Activated gamma-delta T cell treated with anti-CD3 and anti-CD28 coated beads, Interleukin-2, amount 50 U/mL, for 16 hours (primary cell): ENCODE results near the gene POU5F2.

ENCODE experiments used
- DNase-seq: peaks from one replicate; pipeline ENCODE4 v3.0.0-alpha.2; 2020; ENCODE audit warnings: low read depth

The POU5F2 gene

GRCh38 chr5:93715761-93716160, 25.6 kb downstream of the POU5F2 start:
- DNase-seq: no peak

DNA sequence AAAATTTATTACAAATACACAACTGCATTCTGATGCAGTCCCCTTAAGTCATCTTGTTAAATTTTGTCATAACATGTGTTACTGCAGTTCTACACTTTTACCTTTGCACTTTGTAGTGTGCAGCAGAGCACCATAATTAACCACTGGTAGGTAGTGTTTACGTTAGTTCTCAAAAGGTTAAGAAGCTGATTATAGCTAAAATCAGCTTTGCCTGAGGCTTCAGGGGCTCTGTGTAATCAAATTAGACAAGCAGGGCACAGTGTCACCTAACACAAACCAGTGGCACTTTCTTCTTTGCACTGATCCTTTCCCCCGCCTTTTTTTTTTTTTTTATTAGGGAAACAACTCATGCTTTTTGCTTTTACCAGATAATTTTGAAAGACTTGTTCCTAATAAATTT, 26.1 kb downstream of the POU5F2 start:
- no peak for DNase-seq

DNA sequence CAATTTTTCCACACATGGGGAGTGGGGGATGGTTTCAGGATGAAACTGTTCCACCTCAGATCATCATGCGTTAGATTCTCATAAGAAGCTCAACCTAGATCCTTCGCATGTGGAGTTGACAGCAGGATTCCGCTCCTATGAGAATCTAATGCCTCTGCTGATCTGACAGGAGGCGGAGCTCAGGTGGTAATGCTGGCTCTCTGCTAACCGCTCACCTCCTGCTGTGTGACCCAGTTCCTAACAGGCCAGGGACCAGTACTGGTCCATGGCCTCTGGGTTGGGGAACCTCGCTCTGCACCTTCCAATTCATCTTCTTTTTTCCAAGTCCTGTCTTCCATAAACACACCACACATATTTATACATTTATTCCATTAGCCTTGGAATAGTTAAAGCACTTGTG, 33.0 kb downstream of the POU5F2 start:
- no peak for DNase-seq

GRCh38 chr5:93705896-93706295, 35.5 kb downstream of the POU5F2 start:
- no peak for DNase-seq

- DNase-seq: no peak
Measured at GRCh38 chr5:93704996-93705395, 36.4 kb downstream of the POU5F2 start.

DNA sequence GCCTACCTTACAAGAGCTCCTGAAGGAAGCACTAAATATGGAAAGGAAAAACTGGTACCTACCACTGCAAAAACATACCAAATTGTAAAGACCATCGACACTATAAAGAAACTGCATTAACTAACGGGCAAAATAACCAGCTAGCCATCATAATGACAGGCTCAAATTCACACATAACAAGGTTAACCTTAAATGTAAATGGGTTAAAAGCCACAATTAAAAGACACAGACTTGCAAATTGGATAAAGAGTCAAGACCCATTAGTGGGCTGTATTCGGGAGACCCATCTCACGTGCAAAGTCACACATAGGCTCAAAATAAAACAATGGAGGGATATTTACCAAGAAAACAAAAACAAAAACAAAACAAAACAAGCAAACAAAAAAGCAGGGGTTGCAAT, 49.4 kb downstream of the POU5F2 start:
- DNase-seq: no peak
